Left ventricle myocardium superior (tissue), 1 donor: ENCODE data around the gene PPM1M. TPM values are rescaled to one million over a fixed set of nuclear protein-coding genes. Genes with fewer than 3 reads are reported as not detected.

Experiments
- ATAC-seq: fragments of 200-7000 bp; cut with Tn5 transposase; one replicate; pipeline ENCODE4 v1.9.1; 2020; ENCODE audit warnings: mild to moderate bottlenecking, moderate library complexity
- DNase-seq: peaks from one replicate; pipeline ENCODE4 v3.0.0-alpha.2; 2020
- intact Hi-C: fragments of 100-400 bp; cut with micrococcal nuclease; formaldehyde crosslinking; loops from one replicate; pipeline ENCODE4 v1.11.0; 2022
- total RNA-seq: library from RNA; stranded (reverse); fragmentation: NEBNext Ultra II Directional; extraction: Animal tissue kit (Norgen Biotek cat#: 25700); gene quantifications from one replicate; pipeline ENCODE4 v1.2.1, GENCODE V29; 2021
- donor health status: DM: no; HTN: yes; CAD: no; lungs with severe emphysema.

The PPM1M gene
- total RNA-seq, 1 donor from 2014 or later: 9.0 TPM

DNA sequence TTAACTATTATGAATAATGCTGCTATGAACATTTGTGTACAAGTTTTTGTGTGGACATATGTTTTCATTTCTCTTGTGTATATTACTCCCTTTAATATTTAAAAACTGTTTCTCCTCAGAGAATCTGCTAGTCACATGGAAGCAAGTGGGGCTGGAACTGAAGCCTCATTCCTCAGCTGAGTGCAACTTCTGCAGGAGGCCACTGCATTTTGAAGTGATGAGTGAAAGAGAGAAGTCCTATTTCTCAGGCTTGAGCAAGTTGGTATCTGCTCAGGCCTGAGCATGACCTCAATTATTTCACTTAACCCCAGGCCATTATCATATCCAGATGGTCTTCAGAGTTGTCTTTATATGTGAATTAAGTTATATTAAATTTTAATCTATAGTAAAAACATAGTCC is 31.7 kb upstream of the PPM1M start:
- ATAC-seq (no peak), DNase-seq (no peak)
- intact Hi-C loops: no loop called here

DNA sequence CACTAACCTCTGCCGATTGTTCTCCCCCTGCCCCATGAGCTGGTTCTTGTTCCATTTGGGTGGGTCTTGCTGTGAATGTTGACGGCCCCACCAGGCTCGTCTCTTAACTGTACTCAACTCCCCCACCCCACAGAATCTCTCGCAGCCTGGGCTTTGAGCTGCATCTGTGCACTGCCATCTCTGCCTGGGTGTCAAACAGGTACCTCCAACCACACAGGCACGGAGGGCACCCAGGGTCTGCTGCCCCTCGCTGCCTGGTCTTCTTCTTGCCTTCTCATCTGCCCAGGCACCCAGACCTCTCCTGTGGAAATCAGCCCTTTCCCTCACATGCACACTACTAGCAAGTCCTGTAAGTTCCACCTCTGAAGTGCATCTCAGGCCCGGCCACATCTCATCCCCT is 30.2 kb upstream of the PPM1M start:
- ATAC-seq (no peak), DNase-seq (no peak)
- intact Hi-C loops: no loop called here

DNA sequence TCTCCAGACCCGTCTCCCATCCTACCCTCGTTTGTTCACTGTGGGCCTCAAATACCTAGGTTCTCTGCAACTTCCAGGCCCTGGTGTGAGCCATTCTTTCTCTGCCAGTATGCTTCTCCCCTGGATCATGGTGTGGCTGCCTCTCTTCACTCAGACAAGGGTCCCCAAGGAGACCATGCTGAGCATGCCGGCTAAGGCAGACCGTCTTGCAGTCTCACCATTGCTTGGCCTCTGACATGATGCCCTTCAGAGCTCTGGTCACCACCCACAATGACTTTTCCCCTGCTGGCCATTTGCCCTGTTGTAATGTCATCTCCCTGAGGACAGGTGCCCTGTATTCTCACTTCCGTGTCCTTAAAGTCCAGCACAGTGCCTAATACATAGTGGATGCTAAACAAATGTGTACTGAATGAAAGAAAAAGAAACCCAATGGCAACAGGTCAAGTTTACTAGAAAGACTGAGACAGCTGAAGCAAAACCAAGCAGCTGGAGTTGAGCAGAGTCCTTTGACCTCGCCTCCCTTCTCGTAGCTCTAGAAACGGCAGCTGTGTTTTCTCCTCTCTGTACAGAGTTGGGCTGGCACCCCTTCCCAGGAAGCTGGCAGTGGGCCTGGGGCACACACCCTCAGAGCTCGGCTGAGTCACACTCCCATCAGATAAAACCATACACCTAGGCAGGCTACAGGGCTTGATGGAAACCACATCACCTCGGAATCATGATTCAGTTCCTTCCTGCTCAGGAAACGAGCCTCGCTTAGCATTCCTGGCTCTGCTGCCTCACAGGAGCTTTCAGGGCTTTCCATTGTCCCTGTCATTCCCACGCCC is 28.8 kb upstream of the PPM1M start:
- intact Hi-C loops: no loop called here
- DNase-seq (peak; percentile 74), ATAC-seq (peak; percentile 75)

DNA sequence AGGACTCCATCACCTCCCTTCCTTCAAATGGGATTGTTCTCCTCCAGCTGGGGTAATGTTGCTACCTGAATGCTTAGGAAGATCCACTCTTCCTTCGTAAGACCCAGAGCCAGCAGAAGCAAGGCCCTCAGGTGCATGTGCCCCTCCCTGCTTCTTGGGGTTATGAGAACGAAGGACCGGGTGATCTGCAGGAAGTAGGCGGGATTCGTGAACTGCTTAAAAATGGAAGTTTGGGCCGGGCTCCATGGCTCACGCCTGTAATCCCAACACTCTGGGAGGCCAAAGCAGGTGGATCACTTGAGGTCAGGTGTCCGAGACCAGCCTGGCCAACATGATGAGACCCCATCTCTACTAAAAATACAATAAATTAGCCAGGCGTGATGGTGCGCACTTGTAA is 28.2 kb upstream of the PPM1M start:
- ATAC-seq: no peak
- no peak for DNase-seq
- intact Hi-C loops: no loop called here

DNA sequence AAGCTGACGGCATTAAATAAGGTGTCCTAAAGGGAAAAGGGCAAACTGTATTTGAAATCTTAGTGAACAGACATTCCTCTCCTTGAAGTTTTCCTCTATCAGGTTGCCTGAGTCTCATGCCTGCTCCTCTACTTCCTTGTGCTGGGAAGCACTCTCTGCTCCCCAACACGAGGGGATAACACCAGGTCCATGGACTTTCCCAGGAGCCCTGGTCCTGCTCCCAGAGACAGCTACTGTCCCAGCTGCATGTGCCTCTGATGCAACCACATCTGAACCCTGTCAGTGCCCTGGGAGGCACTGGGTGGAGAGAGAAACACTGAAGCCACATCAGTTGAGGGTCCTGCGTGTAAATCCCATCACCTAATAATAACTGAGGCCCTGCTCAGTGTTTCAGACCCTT is 27.5 kb upstream of the PPM1M start:
- DNase-seq (no peak), ATAC-seq (no peak)
- intact Hi-C loops: no loop called here

DNA sequence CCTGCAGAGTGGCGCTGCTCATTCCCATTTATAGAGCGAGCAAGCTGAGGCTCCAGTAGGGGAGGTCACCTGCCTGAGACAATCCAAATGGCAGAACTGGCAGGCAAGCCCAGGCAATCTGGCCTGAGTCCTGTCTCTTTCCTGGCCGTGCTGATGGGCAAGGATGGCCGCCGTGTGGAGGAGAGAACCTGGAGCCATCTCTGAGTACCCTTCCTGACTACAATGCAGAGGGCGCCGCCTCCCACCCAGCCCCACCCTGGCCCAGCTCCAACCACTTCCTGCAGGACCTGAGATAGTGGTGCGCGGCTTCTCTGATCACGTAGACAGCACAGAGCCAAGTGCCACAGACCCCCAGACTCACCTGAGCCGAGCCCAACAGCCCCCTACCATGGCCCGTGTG is 27.1 kb upstream of the PPM1M start:
- intact Hi-C loops: no loop called here
- no peak for ATAC-seq
- no peak for DNase-seq

DNA sequence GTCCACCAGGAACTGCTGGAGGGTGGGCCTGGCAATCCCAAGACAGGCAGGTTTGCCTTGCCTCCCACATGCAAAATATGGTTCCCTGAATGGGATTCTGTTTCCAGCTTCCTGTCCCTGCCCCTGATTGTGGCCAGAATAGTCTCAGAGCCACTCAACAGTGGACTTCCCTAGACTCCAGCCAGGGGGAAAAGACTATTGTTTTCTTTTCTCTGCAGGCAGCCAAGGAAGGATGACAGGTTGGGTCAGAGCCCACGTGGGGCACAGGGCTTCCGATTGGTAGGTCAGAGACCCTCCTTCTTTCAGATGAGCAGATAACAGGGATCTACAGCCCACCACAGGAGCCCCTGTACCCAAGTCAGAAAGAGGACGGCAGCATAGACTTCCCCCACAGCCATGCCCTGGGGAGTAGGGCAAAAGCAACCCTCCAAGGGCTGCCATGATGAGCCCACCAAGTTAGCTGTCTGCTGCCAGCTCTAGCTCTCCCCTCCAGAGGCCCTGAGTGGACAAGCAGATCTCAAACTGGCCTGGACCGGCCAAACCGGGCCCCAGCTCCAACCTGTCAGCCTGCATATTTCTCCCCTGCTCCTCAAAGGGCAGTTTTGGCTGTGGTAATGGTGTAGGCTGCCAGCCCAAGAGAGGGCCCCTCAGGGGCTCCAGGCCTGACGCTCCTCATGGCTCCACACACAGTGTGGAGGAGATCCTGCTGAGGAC is 26.5 kb upstream of the PPM1M start:
- intact Hi-C loops: no loop called here
- no peak for DNase-seq
- ATAC-seq: peak; percentile 10

DNA sequence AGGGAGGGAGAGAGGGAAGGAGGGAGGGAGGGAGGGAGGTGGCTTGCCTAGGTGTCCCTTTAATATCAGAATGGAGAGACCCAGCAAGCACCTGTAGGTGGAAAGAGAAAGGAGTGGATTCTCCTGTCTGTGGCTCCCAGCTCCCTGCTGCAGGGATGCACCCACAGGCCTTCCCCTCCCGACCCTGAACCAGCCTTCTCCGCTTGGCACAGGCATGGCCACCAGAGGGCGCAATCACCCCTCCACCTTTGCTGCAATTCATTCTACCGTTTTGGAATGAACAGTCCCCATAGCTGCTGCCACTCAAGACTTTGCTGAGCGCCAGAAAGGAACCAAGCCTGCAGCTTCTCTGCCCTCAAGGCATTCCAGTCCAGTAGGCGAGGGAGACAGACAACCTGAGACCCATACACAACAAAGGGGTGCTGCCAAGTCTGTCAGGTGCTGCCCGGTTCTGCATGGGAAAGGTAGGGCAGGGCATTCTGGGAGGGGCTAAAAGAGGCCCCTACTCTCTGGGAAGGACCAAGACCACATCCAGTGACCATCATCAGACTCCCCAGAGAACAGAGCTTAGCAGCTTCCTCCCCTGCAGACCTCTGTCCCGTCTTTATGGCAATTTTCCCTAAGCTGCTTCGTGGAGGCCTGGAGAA is 25.1 kb upstream of the PPM1M start:
- ATAC-seq (peak; percentile 73), DNase-seq (peak; percentile 91)
- intact Hi-C loops: no loop called here

DNA sequence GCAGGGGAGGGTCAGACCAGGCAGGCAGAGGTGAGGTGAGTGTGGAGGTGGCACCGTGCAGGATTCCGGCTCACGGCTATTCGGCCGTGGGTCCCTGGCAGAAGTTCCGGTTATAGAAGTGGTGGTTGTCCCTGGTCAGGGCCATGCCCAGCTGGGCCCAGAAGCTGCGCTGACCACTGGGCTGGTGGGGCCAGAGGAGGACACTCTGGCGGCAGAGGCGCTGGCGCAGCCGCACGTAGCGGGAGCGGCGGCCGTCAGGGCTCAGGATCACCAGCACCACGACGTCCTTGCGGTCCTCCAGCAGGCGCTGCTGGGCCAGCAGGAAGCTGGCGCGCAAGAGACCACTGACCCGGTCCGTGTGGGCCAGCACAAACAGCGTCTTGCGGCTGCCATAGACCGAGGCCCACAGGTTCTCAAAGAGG is 24.4 kb upstream of the PPM1M start:
- ATAC-seq: no peak
- no peak for DNase-seq
- intact Hi-C loops: no loop called here

DNA sequence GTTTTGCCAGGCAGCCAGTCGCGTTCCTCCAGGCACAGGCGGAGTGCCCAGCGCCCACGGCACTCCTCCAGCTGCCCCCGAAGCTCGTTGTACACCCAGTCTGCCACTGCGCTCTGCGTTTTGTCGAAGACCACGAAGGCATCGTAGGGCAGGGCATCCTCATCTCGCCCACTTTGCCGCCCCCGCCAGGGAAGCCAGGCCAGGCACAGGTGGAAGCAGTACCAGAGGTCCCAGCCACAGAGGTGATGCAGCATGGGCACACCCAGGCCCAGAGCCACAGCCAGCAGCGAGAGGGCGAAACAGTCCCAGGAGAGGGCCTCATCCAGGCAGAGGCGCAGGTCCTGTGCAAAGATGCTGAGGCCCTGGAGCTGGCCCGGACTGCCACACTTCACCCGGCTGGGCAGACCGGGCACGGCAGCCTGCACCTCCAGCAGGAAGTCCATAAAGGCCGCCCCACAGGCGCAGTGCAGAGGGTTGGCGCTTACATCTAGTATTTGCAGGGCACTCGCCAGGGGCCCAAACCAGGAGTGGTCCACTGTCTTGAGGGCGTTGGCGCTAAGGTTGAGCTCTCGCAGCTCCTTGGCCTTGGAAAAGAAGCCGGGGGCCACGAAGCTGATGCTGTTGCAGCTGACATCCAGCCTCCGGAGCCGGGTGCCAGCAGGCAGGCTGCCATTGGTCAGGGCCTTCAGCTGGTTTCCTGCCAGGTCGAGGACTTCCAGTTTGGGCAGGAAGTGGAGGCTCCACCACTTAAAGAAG is 23.8 kb upstream of the PPM1M start:
- ATAC-seq (no peak), DNase-seq (peak; percentile 69)
- intact Hi-C loops: no loop called here

DNA sequence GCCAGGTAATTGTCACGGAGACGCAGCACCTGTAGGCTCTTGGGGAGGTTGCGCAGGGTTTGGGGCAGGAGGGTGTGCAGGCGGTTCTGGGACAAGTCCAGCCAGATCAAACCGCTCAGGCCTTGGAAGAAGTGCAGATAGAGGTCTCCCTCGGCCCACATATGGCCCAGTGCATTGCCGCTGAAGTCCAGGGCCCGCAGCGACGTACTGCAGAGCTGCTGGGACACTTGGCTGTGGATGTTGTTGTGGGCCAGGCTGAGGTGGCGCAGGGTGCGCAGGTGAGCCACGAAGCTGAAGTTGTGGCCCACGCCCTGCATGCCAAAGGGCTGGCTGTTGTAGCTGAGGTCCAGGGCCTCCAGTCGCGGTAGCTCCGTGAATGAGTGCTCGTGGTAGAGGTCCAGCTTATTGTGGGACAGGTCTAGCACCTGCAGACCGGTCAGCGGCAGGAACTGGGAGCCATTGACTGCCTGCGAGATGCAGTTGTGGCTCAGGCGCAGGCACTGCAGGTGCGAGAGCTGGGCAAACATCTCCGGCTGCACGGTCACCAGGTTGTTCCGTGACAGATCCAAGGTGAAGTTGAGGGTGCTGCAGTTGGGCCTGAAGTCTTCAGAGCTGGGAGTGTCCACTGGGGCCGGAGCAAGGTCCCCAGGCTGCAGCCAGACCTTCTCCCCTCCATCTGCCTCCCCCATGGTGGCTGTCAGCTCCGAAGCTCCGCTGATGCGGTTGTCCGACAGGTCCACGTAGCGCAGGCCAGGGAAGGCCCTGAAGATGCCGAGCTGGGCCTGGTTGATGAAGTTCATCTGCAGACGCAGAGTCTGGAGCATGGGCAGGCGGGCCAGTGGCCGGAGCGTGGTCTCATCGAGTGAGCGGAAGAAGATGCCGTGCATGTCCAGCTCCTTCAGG is 23.0 kb upstream of the PPM1M start:
- ATAC-seq (no peak), DNase-seq (no peak)
- intact Hi-C loops: no loop called here

DNA sequence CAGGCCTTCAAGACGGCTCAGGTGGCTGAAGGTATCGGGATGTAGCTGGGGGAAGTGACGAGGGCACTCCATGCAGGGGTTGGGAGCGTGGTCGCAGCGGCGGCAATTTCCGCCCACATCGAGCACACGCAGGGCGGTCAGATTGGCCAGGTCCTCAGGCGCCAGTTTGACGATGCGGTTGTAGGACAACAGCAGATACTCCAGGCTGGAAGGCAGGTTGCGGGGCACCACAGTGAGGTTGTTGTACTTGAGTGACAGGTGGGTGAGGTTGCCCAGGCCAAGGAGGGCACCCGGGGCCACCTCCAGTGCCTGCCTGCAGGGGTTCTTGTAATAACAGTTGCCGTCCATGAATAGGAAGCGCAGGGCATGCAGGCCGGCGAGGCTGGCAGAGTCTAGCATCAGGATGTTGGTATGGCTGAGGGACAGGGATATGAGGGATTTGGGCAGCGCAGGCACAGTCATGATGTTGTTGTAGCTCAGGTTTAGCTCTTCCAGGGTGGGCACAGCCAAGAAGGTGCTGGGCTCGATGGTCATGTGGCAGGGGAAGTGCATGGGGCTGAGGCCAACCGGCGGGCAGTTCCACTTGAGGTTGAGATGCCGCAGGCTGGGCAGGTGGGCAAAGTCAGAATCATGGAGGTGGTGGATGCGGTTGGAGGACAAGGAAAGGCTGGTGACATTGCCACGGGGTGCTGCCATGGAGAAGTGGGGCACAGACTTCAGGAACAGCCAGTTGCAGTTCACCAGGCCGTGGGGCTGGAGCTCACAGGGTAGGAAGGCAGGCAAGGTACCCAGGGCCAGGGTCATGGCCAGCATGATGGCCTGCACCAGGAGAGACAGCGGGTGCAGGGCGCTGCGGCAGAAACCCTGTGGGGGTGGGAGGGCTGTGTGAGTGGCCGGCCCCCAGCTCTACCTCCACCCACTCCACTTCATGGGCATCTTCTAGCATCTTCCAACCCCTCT is 21.8 kb upstream of the PPM1M start:
- ATAC-seq: no peak
- DNase-seq: no peak
- intact Hi-C loops: no loop called here

DNA sequence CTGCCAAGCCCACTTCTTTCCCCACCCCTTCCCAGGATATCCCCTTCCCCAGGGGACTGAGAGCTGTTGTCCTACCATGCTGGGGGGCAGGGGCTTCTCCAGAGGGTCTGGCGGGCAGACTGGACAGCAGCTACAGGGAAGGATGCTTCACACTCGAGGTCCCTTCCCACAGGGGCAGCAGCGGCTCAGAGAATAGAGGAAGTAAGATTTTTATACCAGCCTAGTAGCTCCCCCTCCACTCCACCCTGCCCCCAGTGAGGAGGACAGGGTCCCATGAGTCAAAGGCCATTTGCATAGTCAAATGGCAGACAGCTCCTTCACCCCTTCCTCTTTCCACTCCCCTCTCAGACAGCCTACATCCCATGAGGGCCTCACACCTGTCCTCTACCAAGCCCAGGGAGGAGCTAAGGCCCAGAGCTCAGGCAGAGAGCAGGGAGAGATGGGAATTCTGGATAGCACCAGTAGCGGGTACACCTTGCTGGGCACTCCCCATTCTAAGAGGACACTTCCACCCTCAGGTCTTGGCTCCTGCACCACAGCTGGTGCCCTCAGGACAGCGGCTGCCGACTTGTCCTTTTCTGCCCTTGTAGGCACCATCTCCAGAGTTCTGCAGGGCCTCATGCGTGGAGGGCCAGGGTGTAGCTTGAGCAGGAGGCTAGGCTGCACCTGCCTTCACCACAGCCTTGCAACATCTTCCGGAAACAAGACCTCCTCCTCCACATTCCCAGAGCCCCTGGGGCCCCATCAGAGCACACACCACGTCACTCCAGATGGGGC is 19.9 kb upstream of the PPM1M start, which contains the start of gene TLR9:
TLR9 (minus strand) TSS at position 194 of the 777 bp plus-strand sequence; CDS start at position 78, 116 bp downstream.
- DNase-seq (no peak), ATAC-seq (no peak)
- intact Hi-C loops: no loop called here

DNA sequence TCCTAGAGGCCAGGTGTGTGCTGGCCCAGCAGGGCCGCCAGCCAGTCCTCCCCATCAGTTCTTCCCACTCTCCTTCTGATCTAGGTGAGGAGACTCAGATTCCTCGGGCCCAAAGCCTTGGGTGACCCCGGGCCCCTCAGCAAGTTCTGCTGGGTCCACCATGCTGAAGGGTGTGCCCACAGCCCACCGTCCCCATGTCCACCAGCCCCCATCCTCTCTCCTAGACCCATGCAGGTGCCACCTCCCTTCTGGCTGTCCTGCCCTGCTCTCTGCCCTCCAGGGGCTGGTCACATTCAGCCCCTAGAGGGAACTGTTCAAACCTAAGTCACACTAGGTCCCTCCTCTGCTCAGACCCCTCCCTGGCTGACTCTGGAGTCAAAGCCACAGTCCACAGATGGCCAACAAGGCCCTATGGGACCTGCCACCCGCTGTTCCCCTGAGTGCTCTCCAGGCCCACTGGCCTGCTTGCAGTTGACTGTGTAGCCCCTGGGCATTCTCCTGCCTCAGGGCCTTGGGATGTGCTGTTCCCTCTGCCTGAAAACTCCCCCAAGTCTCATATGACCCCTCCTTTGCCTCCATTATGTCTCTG is 19.2 kb upstream of the PPM1M start:
- intact Hi-C loops: no loop called here
- ATAC-seq: no peak

DNA sequence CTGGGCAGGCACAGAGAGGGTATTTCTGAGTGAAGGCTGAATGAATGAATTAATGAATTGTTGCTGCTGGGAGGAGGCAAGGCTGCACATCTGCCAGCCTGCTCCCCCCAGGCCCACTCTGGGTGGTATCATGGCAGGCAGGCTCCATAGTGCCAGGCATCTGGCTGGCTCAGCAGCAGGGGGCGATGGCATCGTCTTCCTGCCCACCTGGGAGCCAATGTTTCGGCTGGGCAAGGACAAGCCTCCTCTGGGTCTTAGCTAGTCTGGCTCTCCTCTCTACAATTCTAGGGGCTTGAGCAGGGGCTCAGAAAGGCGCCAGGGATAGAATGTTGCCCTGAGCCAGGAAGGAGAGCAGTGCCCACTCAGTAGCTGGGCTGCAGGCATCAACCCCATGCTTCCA is 18.4 kb upstream of the PPM1M start:
- no peak for ATAC-seq
- intact Hi-C loops: no loop called here
- no peak for DNase-seq

More for the DNA sequence above, 19.2 kb upstream of the PPM1M start:
- no peak for DNase-seq

DNA sequence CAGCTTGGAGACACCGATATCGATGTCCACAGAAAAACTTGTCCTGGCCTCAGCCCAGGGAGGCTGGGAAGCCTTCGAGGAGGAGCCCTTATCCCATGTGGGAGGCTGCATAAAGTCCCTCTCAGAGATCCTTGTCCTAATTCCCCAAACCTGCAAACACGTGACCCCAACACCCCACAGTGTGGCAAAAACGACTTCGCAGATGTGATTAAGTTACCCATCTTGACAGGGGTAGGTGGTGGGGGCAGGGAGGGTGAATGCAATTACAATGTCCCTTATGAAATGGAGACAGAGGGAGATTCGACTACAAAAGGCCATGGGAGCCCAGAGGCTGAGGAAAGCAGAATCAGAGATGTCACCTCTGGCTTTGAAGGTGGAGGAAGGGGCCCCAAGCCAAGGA is 17.8 kb upstream of the PPM1M start:
- intact Hi-C loops: no loop called here
- no peak for DNase-seq

More for the DNA sequence above, 17.8 kb upstream of the PPM1M start:
- no peak for ATAC-seq
